Stimulated activated CD8-positive, alpha-beta memory T cell treated with anti-CD3 and anti-CD28 coated beads, Interleukin-4, amount 100 ng/mL, for 24 hours (primary cell): ENCODE measurements around the gene PROS1.
"Not testable (repeated sequence)": the region's sequence is repeated elsewhere in the genome, so short reads cannot be mapped to it uniquely, and the experiment has no call there.

Experiments used
- DNase-seq: peaks from one replicate; pipeline ENCODE4 v3.0.0-alpha.2; 2020; ENCODE audit warnings: low read depth

PROS1 gene

DNA sequence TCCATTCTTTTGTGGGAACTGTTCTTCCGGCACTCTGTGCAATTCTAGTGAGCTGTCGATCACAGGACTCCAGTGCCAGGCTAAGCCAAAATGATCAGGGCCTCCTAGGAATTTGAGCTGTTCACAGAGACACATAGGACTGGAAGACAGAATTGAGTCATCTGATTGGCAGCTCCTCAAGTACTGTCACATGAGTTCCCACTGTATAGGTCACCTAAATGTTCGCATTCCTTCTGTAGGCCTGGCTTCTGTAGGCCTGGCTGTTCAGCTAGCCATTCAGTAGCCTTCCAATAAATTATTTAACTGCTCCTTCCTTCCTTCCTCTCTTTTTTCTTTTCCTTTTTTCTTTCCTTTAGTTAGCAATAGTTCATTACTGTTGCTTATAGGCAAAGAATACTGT is 4.3 kb downstream of the PROS1 start:
- no peak for DNase-seq

DNA sequence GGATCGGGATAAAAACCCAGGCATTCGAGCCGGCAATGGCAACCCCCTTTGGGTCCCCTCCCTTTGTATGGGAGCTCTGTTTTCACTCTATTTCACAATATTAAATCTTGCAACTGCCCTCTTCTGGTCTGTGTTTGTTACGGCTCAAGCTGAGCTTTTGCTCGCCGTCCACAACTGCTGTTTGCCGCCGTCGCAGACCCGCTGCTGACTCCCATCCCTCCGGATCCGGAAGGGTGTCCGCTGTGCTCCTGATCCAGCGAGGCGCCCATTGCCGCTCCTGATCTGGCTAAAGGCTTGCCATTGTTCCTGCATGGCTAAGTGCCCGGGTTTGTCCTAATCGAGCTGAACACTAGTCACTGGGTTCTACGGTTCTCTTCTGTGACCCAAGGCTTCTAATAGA is 8.6 kb downstream of the PROS1 start:
- DNase-seq, result not testable (repeated sequence)

DNA sequence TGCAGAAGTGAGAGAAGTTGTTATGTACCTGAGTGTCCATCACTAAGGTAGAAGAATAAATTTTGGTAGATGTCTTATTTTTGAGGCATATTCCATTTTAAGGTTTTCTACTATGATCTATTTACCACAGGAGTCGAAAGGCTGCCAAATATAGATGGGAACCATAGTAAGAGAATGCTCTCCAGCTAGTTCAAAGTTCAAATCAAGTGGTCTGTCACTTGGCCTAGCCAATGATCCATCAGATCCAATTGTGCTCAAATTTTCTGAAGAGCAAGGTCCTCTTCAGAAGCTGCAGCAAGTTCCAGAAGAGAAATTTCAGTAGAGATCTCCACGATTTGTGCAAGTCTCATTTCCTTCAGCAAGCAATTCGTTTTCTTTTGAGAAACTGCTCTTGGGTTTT is 10.9 kb downstream of the PROS1 start:
- DNase-seq, result no peak

DNA sequence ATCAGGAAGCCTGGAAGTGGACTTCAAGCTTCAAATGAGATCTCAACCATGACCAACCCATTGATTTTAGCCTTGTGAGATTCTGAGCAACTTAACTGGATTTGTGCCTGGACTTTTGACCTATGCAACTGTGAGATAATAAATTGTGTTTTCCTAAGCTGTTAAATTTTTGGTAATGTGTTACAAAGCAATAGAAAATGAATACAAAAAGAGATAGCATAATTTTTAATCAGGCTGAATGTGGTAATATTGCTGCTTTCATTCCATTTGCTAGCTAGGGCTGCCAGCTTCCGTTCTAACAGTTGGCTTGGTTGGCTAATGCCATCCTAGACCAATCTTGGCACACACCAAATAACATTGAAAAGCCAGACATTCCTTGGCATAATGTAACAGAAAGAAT is 12.2 kb downstream of the PROS1 start:
- DNase-seq, result no peak

DNA sequence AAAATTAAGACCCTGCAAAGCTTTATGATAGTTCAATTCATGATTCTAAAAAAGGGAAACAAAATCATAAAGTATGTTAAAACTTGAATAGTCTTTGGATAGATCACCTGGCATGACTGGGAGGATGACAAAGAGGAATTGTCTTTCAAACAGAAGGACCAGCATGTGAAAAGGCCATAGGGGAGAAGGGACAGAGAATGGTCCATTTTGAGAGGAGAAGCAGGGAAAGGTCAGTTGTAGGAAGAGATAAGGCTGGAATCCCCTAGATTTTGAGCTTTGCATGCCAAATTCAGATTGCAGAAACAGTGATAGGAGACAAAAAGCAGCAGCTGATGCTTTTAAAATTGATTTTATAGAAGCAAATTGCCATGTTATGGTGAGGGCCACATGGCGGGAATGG is 12.7 kb downstream of the PROS1 start:
- no peak for DNase-seq

DNA sequence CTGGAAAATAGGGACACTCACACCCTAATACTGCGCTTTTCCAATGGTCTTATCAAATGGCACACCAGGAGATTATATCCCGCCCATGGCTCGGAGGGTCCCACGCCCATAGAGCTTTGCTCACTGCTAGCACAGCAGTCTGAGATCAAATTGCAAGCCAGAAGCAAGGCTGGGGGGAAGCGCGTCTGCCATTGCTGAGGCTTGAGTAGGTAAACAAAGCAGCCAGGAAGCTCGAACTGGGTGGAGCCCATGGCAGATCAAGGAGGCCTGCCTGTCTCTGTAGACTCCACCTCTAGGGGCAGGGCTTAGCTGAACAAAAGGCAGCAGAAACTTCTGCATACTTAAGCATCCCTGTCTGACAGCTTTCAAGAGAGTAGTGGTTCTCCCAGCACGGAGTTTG is 23.7 kb downstream of the PROS1 start:
- not testable (repeated sequence) for DNase-seq

DNA sequence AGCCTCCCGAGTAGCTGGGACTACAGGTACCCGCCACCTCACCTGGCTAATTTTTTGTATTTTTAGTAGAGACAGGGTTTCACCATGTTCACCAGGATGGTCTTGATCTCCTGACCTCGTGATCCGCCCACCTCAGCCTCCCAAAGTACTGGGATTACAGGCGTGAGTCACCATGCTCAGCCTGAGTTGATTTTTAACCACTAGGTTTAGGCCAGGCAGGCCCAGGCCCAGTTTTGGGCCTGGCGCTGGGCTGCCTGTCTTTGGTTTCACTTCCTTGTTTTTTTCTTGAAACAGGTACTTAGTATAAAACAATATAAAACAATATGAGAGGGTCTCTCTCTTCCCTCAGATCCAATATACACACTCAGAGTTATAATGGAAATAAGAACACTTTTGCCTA is 36.2 kb downstream of the PROS1 start:
- not testable (repeated sequence) for DNase-seq

DNA sequence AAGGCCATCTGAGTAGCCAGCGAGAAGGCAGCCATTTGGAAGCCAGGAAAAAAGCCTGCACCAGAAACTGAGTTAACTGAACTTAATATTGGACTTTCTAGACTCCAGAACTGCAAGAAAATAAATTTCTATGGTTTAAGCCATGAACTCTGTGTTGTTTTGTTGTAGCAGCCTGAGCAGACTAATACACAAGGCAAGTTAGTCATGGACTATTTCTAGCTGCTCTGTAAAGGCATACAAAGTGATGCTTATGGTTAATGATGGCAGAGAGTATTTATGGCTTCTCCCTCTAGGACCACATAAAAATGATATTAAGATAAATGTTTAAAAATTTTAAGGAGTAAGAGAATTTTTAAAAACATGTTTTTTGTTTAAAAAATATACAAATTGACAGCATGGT is 37.1 kb downstream of the PROS1 start:
- DNase-seq, result no peak

DNA sequence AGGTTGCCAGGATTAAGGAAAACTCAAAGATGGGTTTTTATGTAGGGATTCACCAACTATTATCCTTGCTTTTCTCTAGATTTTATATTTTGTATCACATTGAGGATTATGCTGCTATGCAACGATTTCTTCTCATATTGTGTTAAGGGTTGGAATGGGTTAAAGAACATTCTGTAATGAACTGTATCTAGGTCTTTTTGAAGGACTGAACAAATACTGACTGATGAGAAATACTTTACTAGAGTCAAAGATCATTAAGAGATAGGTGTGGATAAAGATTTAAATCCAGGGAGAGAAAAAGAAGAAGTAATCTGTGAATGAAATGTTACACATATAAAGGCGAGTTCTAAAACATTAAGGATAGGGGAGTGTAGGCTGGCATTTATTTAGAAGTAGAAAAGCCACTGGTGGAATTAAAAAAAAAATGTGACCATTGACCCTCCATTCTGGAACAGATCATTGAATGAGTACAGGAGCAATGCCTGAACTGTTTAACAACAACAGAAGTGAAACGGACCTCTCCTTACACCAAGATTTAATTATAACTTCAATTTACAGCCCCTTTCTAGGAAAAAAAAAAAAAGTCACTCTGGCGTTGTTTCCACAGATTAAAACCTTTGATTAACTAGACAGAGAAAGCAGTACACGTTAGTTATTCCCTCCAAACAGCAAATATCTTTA is 39.2 kb downstream of the PROS1 start:
- DNase-seq, result no peak

DNA sequence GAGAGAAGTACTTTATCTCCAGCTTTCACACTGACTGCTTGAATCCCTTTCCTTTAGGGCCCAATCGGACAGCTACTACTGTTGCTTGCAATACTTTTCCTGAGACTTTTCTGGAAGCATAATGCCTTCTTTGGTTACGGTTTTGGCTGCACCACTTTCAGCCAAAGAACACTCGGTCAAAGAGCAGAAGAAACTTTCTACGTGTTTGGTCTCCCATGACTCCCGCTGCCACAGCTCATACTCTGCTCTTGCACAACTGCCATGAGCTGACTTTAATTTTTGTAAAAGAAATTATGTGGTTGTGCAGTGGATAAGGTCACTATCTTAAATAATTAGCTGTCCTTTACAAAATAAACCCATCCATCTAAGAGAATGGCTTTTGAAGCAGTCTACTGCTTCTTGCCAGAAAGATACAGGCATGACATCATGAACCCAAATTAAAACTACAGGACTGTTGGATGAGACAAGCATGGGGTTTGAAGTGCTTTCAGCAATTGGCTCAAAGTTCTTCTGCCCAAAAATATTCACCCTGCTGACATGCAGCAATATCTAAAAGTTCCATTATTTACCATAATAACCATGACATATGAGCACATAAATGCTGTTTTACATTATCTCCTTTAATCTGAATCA is 42.0 kb downstream of the PROS1 start:
- no peak for DNase-seq

DNA sequence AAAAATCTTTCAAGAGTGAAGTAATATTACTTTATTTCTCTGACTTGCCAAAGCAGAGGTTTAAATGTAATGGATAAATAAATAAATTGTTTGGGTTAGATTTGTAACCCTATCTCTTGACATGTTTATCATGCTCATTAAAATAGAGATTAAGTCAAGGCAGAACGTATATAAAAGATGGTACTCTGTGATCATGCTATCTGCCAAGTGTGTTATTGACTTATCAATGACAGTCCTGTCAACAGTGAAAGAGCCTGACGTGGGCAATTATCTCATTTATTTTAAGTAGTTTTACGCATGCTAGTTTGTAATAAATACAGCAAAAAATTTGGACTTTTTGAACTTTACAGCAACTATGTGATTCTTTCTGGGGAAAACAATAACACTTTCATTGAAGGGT is 43.7 kb downstream of the PROS1 start:
- DNase-seq, result no peak

DNA sequence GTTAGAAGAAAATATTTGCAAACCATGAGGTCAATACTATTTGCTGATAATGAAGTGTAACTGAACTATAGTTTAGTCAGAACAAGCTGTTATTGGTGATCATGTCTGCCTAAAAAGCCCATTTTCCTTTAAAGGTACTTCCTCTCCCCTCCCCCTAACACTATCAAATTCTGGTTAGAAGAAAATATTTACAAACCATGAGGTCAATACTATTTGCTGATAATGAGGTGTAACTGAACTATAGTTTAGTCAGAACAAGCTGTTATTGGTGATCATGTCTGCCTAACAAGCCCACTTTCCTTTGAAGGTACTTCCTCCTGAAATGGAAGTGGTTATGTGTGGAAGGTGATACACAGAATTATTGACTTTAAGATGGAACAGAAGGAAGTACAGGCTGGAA is 46.9 kb downstream of the PROS1 start:
- DNase-seq, result no peak

DNA sequence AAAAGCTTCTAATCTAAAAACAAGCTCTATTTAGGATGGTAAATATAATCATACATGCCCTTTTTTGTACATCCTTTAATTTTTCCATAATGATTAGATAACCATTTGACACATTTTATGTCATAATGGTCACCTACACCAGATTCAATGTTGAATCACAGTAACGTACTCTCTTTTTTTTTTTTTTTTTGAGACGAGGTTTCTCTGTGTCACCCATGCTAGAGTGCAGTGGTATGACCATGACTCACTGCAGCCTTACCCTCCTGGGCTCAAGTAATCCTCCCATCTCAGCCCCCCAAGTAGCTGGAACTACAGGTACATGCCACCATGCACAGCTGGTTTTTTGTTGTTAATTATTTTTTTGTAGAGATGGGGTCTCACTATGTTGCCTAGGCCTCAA is 49.2 kb downstream of the PROS1 start:
- no peak for DNase-seq

DNA sequence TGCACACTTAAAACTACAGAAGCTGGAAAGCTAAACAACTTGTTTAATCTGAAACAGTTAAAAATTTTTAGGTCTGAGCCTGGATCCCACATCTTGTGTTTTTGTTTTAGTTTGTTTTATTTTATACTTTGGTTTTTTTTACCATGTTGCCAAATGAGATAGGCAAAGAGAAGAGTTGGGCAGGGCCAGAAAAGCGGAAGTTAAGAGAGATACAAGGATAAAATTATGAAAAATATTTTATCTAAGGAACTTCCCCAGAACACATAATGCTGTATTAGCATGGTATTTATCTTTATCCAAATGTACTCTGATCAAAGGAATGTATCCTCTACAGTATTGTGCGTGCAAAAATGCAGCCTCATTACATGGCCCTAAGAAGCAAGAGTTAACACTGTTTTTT is 50.7 kb downstream of the PROS1 start:
- DNase-seq, result no peak

DNA sequence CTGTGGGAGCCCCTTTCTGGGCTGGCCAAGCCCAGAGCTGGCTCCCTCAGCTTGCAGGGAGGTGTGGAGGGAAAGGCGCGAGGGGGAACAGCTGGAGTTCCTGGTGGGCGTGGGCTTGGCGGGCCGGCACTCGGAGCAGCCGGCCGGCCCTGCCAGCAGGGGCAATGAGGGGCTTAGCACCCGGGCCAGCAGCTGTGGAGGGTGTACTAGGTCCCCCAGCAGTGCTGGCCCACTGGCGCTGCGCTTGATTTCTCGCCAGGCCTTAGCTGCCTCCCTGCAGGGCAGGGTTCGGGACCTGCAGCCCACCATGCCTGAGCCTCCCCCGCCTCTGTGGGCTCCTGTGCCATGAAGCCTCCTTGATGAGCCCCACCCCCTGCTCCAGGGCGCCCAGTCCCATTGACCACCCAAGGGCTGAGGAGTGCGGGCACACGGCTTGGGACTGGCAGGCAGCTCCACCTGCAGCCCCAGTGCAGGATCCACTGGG is 56.1 kb downstream of the PROS1 start:
- DNase-seq, result not testable (repeated sequence)

DNA sequence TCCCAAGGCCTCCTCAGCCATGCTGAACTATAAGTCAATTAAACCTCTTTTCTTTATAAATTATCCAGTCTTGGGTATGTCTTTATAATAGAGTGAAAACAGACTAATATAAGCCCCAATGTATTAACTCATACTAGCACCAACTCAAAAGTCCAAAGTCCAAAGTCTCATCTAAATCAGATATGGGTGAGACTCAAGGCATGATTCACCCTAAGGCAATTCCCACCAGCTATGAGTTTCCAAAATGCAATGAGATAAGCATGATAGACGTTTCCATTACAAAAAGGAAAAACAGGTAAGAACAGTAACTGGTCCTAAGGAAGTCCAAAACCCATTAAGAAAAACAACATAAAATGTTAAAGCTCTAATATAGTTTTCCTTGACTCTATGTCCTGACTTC is 60.1 kb downstream of the PROS1 start:
- DNase-seq, result not testable (repeated sequence)

DNA sequence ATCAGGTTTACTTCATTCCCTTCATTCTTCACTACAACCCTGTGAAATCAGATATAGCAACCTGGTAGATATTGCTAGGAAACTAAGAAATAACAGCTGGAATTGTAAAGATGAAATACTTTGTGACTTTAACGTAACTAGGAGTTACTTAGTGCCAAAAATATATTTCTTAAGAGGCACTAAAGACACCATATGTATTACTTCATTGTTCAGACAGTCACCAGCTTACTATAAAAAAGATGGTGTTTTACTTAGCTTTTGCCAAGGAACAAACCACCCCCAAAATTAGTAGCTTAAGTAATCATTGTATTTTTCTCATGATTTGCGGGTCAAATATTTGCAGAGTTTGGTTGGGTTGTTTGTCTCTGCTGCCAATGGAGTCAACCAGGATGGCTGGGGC is 62.5 kb downstream of the PROS1 start:
- no peak for DNase-seq

DNA sequence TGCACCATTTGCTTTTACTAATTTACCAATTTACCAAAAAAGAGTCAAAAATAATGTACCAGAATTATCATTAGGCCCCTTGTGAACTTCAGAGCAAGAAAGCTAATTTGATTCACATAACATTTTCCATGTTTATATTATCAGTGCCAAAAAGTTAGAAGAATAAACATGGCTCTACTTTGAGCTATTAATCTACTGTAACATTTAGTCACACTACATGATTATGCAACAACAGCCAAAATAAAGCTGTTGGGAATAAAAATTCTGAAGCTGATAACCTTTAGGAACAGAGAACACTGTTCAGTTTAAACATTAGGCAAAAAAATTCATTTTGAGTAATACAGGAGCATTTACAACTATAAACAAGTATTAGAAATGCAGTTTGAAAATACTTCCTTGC is 63.6 kb downstream of the PROS1 start:
- DNase-seq, result no peak

DNA sequence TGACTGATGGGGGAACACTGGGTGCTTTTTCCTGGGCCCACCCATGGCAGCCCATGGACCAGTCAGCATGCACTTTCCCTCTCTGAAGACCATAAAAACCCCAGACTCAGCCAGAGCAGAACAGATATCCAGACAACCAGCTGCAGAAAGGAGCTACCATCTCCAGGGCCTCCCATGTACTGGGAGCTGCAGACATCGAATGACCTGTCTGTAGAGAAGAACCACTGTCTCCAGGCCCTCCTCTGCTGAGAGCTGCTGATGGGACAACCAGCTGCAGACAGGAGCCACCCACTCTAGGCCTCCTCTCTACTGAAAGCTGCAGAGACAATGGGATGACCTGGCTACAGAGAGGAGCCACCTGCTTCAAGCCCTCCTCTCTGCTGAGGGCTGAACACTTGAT is 66.6 kb downstream of the PROS1 start:
- no peak for DNase-seq

DNA sequence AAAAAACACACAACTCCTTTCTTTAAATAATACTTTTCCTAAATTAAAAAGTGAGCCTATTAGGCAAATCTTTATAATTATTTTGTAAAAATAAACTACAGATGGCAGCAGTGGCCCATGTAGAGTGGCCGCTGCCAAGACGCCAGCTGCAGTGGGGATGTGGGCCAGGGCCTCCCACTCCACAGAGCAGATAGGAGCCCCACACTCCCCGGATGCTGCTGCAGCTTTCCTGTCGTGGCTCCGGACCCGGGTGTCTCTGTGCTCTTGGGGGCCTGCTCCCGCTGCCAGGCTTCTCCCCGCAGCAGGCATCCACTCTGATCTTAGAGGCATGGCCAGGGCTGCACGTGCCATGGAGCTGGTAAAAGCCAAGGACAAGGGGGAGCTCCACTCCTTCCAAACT is 67.5 kb downstream of the PROS1 start:
- DNase-seq, result no peak

DNA sequence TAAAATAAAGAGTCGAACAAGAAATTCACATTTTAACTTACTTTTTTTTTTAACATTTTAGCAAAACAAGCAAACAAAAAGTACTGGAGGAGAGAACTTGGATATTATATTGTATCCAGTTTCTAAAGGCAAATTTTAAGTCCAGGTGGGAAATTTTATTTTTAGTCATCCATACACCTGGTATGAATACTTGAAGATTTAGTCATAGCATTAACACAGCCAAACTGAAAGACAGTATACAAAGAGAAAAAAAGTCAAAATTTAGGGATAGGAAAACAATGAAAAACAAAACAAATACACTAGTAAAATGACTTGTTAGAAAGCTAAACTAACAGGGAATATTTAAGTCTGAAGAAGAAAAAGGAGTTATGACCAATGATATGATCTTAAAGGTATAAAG is 69.1 kb downstream of the PROS1 start:
- DNase-seq, result no peak

DNA sequence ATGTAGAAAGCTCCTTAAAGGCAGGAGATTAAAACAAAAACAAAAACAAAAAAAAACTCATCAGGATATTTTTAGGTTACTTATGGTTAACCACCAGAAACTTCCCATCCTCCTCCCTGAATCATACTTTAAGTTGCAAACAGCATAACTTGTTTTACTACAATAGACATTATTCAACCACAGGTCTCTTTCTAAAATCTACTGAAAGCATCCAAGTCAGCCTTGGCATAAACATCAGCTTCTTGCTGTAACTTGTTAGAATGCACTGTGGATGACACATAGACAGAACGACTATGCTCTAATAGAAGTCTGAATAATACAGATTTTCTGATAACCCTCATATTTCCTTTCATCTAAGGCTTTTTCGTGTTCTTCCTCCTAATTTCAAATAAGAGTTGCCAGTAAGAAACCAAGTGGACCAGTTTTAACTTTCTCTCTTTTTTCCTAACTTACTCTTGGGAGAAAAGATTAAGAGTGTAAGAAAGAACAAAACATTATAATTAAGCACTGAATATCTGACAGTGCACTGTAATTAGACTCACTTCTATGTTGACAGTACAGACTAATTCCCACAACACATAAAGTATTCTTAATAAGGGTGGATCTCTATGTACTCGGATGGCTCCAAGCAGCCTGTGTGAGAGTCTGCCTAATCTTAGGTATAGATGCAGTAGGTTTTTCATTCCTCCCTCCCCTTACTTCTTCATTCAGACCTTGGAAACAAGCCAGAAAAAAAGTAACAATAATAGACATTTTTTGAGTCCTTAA is 95.3 kb downstream of the PROS1 start:
- DNase-seq, result not testable (repeated sequence)

DNA sequence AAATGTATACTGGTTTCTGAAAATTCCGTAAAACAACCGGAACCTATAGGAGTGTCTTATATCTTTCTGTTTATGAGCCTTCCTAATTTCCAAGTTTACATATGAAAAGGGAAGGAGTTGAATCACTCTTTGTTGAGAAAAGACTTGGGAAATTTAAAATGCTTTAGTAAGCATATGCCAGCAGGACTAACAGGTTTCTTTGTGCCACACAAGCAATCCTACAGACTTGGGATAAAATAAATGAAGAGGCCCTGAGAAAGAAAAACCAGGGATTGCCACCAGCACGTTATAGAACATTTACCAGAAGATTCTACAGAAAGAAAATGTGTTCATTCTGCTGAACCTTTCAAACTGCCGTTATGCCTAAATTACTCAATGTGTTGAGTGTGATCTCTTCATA is 96.3 kb downstream of the PROS1 start:
- not testable (repeated sequence) for DNase-seq
